Endodermal cell (in vitro differentiated cells): ENCODE measurements around the gene CYP11A1. TPM values are rescaled to one million over a fixed set of nuclear protein-coding genes. Genes with fewer than 3 reads are reported as not detected.

Experiments used
- DNase-seq: peaks from one replicate; pipeline ENCODE4 v3.0.0-alpha.2; 2017
- H3K27ac ChIP-seq: 2 replicates; pipeline ENCODE4 v1.5.1; 2013; ENCODE audit warnings: mild to moderate bottlenecking, low read depth, low read length, moderate library complexity
- H3K27me3 ChIP-seq: 2 replicates; pipeline ENCODE4 v1.6.1; 2013; ENCODE audit warnings: mild to moderate bottlenecking, low read length, moderate library complexity; ENCODE audit not compliant: insufficient read depth, control insufficient read depth, poor library complexity, severe bottlenecking
- H3K36me3 ChIP-seq: 2 replicates; pipeline ENCODE4 v1.7.0; 2013; ENCODE audit warnings: mild to moderate bottlenecking, low read length, moderate library complexity; ENCODE audit not compliant: control insufficient read depth, insufficient read depth
- H3K4me1 ChIP-seq: one replicate; pipeline ENCODE4 v1.7.0; 2013; ENCODE audit warnings: low read length; ENCODE audit not compliant: control insufficient read depth, insufficient read depth
- H3K4me3 ChIP-seq: 2 replicates; pipeline ENCODE4 v1.5.1; 2013; ENCODE audit warnings: mild to moderate bottlenecking, low read length, moderate library complexity
- H3K9ac ChIP-seq: 2 replicates; pipeline ENCODE4 v1.6.1; 2013; ENCODE audit warnings: mild to moderate bottlenecking, low read length, moderate library complexity; ENCODE audit not compliant: poor library complexity, severe bottlenecking; ENCODE audit errors: extremely low read depth
- H3K9me3 ChIP-seq: 2 replicates; pipeline ENCODE4 v1.6.1; 2013; ENCODE audit warnings: mild to moderate bottlenecking, low read length, moderate library complexity; ENCODE audit not compliant: control insufficient read depth
- H3K27ac Mint-ChIP-seq: 2 replicates; pipeline ENCODE4 v1.8.0; 2020; ENCODE audit warnings: mixed read lengths
- H3K27me3 Mint-ChIP-seq: 2 replicates; pipeline ENCODE4 v1.8.0; 2021; ENCODE audit warnings: mild to moderate bottlenecking, mixed read lengths; ENCODE audit not compliant: insufficient read depth
- H3K36me3 Mint-ChIP-seq: 2 replicates; pipeline ENCODE4 v1.8.0; 2020; ENCODE audit warnings: low read depth, mixed read lengths
- H3K4me1 Mint-ChIP-seq: 2 replicates; pipeline ENCODE4 v1.8.0; 2020; ENCODE audit warnings: mixed read lengths
- H3K4me3 Mint-ChIP-seq: 2 replicates; pipeline ENCODE4 v1.8.0; 2020; ENCODE audit warnings: mild to moderate bottlenecking, moderate library complexity, mixed read lengths
- H3K9me3 Mint-ChIP-seq: 2 replicates; pipeline ENCODE4 v1.8.0; 2020; ENCODE audit warnings: mild to moderate bottlenecking, mixed read lengths
- WGBS, 2 experiments: methylation state at CpG; one replicate each; pipeline versions ENCODE4 v1.1.5 to v1.1.7; 2013; ENCODE audit warnings: missing lambda C conversion rate in 2 of 2, mixed read lengths in 1 of 2; ENCODE audit not compliant: insufficient coverage in 1 of 2, insufficient read length in 1 of 2; 5-methylcytosine and 5-hydroxymethylcytosine counted together
- total RNA-seq, 2 donors: library from RNA; stranded (reverse); fragmentation: NEBNext Ultra II Directional in 1 of 2; extraction: Animal tissue kit (Norgen Biotek cat#: 25700) in 1 of 2; gene quantifications; 2 replicates in 1 of 2; 3 replicates in 1 of 2; pipeline ENCODE4 v1.2.1, GENCODE V29; 2021
- TF ChIP-seq, protein P1 (sequence below): fragments of 200-600 bp; sonication (generic); conservative IDR thresholded peaks from 2 replicates; pipeline ENCODE4 v1.5.0; 2021; ENCODE audit warnings: antibody characterized with exemption, mild to moderate bottlenecking

CYP11A1 gene
- total RNA-seq, 2 donors from 2014 or later = 4.8 to 5.3 TPM

DNA sequence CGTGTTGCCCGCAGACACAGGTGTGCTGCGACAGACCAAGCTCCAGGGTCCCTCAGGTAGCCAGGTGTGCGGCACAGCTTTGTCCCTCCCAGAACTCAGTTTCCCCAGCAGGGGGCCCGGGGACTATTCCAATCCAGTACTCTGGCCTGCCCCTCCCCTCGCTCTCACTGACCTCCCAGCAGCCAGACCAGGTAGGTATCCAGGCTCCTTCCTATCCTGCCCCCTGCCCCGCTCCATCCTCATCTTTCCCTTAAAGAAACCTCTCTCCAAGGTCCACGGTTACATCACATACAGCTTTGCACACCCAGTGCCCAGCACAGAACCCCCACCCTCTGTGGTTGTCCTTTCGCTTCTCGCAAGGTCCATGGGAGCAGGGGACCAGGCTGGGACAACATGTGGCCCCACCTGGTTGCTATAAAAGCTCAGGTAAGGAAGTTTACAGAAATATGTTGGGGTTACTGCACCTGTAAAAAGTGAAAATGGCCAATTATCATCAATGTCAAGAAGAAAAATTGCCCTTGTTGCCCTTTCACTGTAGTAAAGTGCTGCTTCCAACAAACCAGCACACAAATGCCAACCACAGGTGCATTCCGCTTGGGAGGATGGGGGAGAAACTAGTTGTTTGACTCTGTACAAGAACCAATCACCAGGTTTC, 7.3 kb upstream of the CYP11A1 start:
- Histone ChIP-seq H3K4me3 (peak overlapping the region; percentile 87), H3K36me3 (no peaks in the 10 kb centered on the region), H3K27ac (no peak overlapping the region), H3K27me3 (no peaks in the 10 kb centered on the region), H3K9ac (no peak overlapping the region), H3K4me1 (no peaks in the 10 kb centered on the region), H3K9me3 (no peaks in the 10 kb centered on the region)
- H3K27ac Mint-ChIP-seq = no peak overlapping the region
- peaks cover 15% of the 10 kb centered on the region for H3K4me1 Mint-ChIP-seq
- peaks cover 2% of the 10 kb centered on the region for H3K27me3 Mint-ChIP-seq
- no peaks in the 10 kb centered on the region for H3K9me3 Mint-ChIP-seq
- peak overlapping the region; percentile 63 for H3K4me3 Mint-ChIP-seq
- TF ChIP-seq, protein P1, sequence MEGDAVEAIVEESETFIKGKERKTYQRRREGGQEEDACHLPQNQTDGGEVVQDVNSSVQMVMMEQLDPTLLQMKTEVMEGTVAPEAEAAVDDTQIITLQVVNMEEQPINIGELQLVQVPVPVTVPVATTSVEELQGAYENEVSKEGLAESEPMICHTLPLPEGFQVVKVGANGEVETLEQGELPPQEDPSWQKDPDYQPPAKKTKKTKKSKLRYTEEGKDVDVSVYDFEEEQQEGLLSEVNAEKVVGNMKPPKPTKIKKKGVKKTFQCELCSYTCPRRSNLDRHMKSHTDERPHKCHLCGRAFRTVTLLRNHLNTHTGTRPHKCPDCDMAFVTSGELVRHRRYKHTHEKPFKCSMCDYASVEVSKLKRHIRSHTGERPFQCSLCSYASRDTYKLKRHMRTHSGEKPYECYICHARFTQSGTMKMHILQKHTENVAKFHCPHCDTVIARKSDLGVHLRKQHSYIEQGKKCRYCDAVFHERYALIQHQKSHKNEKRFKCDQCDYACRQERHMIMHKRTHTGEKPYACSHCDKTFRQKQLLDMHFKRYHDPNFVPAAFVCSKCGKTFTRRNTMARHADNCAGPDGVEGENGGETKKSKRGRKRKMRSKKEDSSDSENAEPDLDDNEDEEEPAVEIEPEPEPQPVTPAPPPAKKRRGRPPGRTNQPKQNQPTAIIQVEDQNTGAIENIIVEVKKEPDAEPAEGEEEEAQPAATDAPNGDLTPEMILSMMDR = no peak
- 28 to 32% methylated on average over 6 to 11 of the region's 11 CpGs for WGBS, 2 experiments
- H3K36me3 Mint-ChIP-seq = no peaks in the 10 kb centered on the region
- DNase-seq = no peak

- no peaks in the 10 kb centered on the region for H3K4me1 ChIP-seq
- no peaks in the 10 kb centered on the region for H3K9me3 ChIP-seq
- H3K27me3 ChIP-seq = no peaks in the 10 kb centered on the region
- no peaks in the 10 kb centered on the region for H3K9me3 Mint-ChIP-seq
- peak overlapping the region; percentile 87 for H3K4me3 ChIP-seq
- H3K4me1 Mint-ChIP-seq = peaks cover 15% of the 10 kb centered on the region
- H3K27ac Mint-ChIP-seq = peak overlapping the region; percentile 91
- 1 to 4% methylated on average over 17 to 62 of the region's 62 CpGs for WGBS, 2 experiments
- DNase-seq = peak; percentile 99
- TF ChIP-seq, protein P1 = peak; percentile 95
- H3K36me3 ChIP-seq = no peaks in the 10 kb centered on the region
- peak overlapping the region; percentile 25 for H3K9ac ChIP-seq
- no peaks in the 10 kb centered on the region for H3K36me3 Mint-ChIP-seq
- H3K27ac ChIP-seq = no peak overlapping the region
- H3K4me3 Mint-ChIP-seq = peak overlapping the region; percentile 63
- peaks cover 2% of the 10 kb centered on the region for H3K27me3 Mint-ChIP-seq
Observed at GRCh38 chr15:74373731-74374647, 6.5 kb upstream of the CYP11A1 start.

- TF ChIP-seq, protein P1 = no peak
- H3K4me1 Mint-ChIP-seq = peaks cover 15% of the 10 kb centered on the region
Observed at GRCh38 chr15:74373056-74373650, 5.7 kb upstream of the CYP11A1 start.

More at GRCh38 chr15:74373056-74373650, 5.7 kb upstream of the CYP11A1 start:
- H3K27me3 Mint-ChIP-seq = peaks cover 2% of the 10 kb centered on the region
- 60 to 72% methylated on average over 4 to 13 of the region's 13 CpGs for WGBS, 2 experiments
- H3K9me3 Mint-ChIP-seq = no peaks in the 10 kb centered on the region
- H3K4me1 ChIP-seq = no peaks in the 10 kb centered on the region
- no peak overlapping the region for H3K4me3 ChIP-seq
- H3K36me3 Mint-ChIP-seq = no peaks in the 10 kb centered on the region
- DNase-seq = no peak
- H3K9ac ChIP-seq = no peak overlapping the region
- peak overlapping the region; percentile 63 for H3K4me3 Mint-ChIP-seq
- H3K27ac ChIP-seq = no peak overlapping the region
- no peaks in the 10 kb centered on the region for H3K27me3 ChIP-seq
- H3K9me3 ChIP-seq = no peaks in the 10 kb centered on the region
- H3K36me3 ChIP-seq = no peaks in the 10 kb centered on the region
- peak overlapping the region; percentile 72 for H3K27ac Mint-ChIP-seq
